ENCODE results near the gene GMDS. TPM values are rescaled to one million over a fixed set of nuclear protein-coding genes. Genes with fewer than 3 reads are reported as not detected.

GMDS gene
- total and polyA plus RNA-seq, 4 donors = 7.3 to 28.3 (median 16.1) TPM

DNA sequence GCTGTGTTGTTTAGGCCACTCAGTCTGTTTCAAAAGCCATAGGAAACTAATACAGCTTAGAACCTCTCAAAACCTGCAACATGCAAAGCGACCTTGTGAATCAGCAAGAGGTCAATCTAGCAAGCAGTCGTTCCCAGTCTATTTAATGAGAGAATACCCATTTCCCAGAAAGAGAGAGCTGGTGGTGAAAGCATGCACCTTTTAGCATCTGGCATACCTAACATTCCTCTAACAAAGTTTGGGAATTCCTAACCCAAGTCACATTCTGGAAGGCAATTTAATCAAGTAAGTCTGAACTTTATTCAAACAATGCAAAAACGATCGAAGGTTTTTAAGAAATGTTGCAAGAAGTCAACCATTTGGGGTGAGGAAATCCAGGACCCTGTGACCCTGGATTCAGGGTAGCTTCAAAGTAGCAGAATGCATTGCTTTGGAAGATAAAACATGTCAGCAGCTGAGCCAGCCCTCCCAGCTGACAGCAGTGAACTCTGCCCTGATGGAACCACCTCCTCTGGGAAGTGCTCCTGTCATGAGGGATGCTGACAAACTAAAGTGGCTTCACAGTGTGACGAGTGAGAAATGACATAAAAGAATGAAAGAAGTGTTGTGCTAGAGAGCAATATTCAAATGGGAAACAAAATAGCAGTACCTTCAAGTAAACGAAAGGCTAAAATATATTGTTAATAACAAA lies 104.8 kb downstream of the GMDS start:
- no peak overlapping the region for H3K9ac ChIP-seq (ENCODE audit: insufficient read depth in 1 of 2, low read length in 2 of 2)
- H3K4me1 ChIP-seq (ENCODE audit: control insufficient read depth in 5 of 5, insufficient read depth in 5 of 5, low read length in 5 of 5) = peaks cover 0 to 3% (median 0%) of the 10 kb centered on the region in 5 donors
- ATAC-seq (ENCODE audit: insufficient read depth, low FRiP score) = no peak
- DNase-seq = no peak
- WGBS, 2 donors = 61 to 84% methylated on average over 6 of the region's 6 CpGs
- no peaks in the 10 kb centered on the region for H3K27me3 ChIP-seq (ENCODE audit: control insufficient read depth in 3 of 3, insufficient read depth in 3 of 3, low read length in 2 of 3)
- no peak overlapping the region for H3K27ac ChIP-seq (ENCODE audit: low read depth in 1 of 2, low read length in 1 of 2)
- TF ChIP-seq, protein P1, sequence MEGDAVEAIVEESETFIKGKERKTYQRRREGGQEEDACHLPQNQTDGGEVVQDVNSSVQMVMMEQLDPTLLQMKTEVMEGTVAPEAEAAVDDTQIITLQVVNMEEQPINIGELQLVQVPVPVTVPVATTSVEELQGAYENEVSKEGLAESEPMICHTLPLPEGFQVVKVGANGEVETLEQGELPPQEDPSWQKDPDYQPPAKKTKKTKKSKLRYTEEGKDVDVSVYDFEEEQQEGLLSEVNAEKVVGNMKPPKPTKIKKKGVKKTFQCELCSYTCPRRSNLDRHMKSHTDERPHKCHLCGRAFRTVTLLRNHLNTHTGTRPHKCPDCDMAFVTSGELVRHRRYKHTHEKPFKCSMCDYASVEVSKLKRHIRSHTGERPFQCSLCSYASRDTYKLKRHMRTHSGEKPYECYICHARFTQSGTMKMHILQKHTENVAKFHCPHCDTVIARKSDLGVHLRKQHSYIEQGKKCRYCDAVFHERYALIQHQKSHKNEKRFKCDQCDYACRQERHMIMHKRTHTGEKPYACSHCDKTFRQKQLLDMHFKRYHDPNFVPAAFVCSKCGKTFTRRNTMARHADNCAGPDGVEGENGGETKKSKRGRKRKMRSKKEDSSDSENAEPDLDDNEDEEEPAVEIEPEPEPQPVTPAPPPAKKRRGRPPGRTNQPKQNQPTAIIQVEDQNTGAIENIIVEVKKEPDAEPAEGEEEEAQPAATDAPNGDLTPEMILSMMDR (IDR thresholded peaks at IDR 0.05; ENCODE audit: control extremely low read depth, extremely low read depth) = no peak
- no peaks in the 10 kb centered on the region for H3K36me3 ChIP-seq (ENCODE audit: control insufficient read depth in 4 of 4, insufficient read depth in 4 of 4, low read length in 4 of 4)
- no peaks in the 10 kb centered on the region for H3K9me3 ChIP-seq (ENCODE audit: control insufficient read depth in 4 of 4, insufficient read depth in 3 of 4, low read length in 3 of 4)
- no peak overlapping the region for H3K4me3 ChIP-seq

DNA sequence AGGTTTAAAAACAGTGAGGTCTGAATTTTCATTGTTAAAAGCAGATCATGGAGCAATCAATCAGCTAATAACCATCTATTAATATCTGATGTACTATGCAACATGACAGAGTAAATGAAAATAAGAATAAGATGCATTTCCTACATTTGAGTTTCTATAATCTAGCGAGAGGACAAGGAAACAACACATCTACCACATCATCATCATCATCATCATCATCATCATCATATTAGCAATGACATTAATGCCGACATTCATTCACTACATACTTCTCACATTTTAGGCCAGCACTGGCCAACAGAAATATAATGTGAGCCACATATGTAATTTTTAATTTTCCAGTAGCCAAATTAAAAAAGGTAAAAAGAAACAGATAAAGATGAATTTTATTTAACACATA lies 110.0 kb downstream of the GMDS start:
- Histone ChIP-seq H3K36me3 (ENCODE audit: control insufficient read depth in 4 of 4, insufficient read depth in 4 of 4, low read length in 4 of 4) (no peaks in the 10 kb centered on the region), H3K27ac (ENCODE audit: low read depth in 1 of 2, low read length in 1 of 2) (no peak overlapping the region), H3K4me3 (no peak overlapping the region), H3K9me3 (ENCODE audit: control insufficient read depth in 4 of 4, insufficient read depth in 3 of 4, low read length in 3 of 4) (no peaks in the 10 kb centered on the region), H3K4me1 (ENCODE audit: control insufficient read depth in 5 of 5, insufficient read depth in 5 of 5, low read length in 5 of 5) (no peaks in the 10 kb centered on the region), H3K9ac (ENCODE audit: insufficient read depth in 1 of 2, low read length in 2 of 2) (no peak overlapping the region), H3K27me3 (ENCODE audit: control insufficient read depth in 3 of 3, insufficient read depth in 3 of 3, low read length in 2 of 3) (no peaks in the 10 kb centered on the region)
- ATAC-seq (ENCODE audit: insufficient read depth, low FRiP score) (no peak), DNase-seq (no peak)
- 95 to 98% methylated on average over 2 of the region's 2 CpGs for WGBS, 2 donors
- TF ChIP-seq, protein P1 (IDR thresholded peaks at IDR 0.05; ENCODE audit: control extremely low read depth, extremely low read depth) = no peak

DNA sequence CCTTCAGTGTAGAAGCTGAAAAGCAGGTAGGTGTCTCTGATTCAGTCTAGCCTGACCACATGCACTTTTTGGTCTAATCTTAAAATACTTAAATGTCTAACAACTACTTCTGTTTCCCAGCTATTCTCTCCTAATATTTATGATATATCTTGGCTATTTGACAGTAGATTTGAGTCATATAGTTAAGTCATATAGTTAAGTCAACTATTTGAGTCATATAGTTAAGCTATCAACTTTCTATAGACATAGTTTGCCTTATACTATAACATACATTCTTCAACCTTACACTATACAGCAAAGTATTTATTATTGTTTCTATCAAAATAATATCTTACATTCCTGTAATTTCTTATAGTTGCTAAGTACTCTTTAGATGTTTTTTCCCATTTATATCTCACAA lies 110.9 kb downstream of the GMDS start:
- TF ChIP-seq, protein P1 (IDR thresholded peaks at IDR 0.05; ENCODE audit: control extremely low read depth, extremely low read depth) = no peak
- no peak overlapping the region for H3K9ac ChIP-seq (ENCODE audit: insufficient read depth in 1 of 2, low read length in 2 of 2)
- H3K9me3 ChIP-seq (ENCODE audit: control insufficient read depth in 4 of 4, insufficient read depth in 3 of 4, low read length in 3 of 4) = no peaks in the 10 kb centered on the region
- H3K36me3 ChIP-seq (ENCODE audit: control insufficient read depth in 4 of 4, insufficient read depth in 4 of 4, low read length in 4 of 4) = no peaks in the 10 kb centered on the region
- no peak overlapping the region for H3K4me3 ChIP-seq
- H3K27me3 ChIP-seq (ENCODE audit: control insufficient read depth in 3 of 3, insufficient read depth in 3 of 3, low read length in 2 of 3) = no peaks in the 10 kb centered on the region
- no peak overlapping the region for H3K27ac ChIP-seq (ENCODE audit: low read depth in 1 of 2, low read length in 1 of 2)
- DNase-seq = no peak
- ATAC-seq (ENCODE audit: insufficient read depth, low FRiP score) = no peak
- no peaks in the 10 kb centered on the region for H3K4me1 ChIP-seq (ENCODE audit: control insufficient read depth in 5 of 5, insufficient read depth in 5 of 5, low read length in 5 of 5)

All from lung (tissue), 12 donors.